HCT116 (cell line): Measurements from ENCODE around the gene ACACB.

Experiments used
- CEBPB ChIP-seq: IDR thresholded peaks from 2 replicates; pipeline ENCODE4 v1.6.1; 2012; ENCODE audit warnings: low read depth
- EZH2 ChIP-seq: fragments of 200-600 bp; sonication (generic); IDR thresholded peaks from 2 replicates; pipeline ENCODE4 v1.6.1; 2017; ENCODE audit warnings: antibody characterized with exemption, mixed run types
- EZH2phosphoT487 ChIP-seq: fragments of 200-600 bp; IDR thresholded peaks from 2 replicates; pipeline ENCODE4 v1.6.1; 2018; ENCODE audit warnings: antibody characterized with exemption, borderline replicate concordance
- JUND ChIP-seq: IDR thresholded peaks from 2 replicates; pipeline ENCODE4 v1.6.1; 2012
- POLR2A ChIP-seq: IDR thresholded peaks from 2 replicates; pipeline ENCODE4 v1.7.0; 2011; ENCODE audit warnings: borderline replicate concordance; ENCODE audit not compliant: insufficient read depth, insufficient read length; ENCODE audit errors: extremely low read depth
- POLR2AphosphoS5 ChIP-seq: IDR thresholded peaks from 2 replicates; pipeline ENCODE4 v1.6.1; 2011; ENCODE audit warnings: mild to moderate bottlenecking, low read depth, low read length, moderate library complexity
- SRF ChIP-seq: IDR thresholded peaks from 2 replicates; pipeline ENCODE4 v1.6.1; 2012; ENCODE audit warnings: low read depth
- TCF7L2 ChIP-seq: IDR thresholded peaks from 2 replicates; pipeline ENCODE4 v1.7.0; 2011; ENCODE audit warnings: borderline replicate concordance, inconsistent platforms; ENCODE audit not compliant: insufficient read depth, insufficient read length; ENCODE audit errors: extremely low read depth
- YY1 ChIP-seq: IDR thresholded peaks from 2 replicates; pipeline ENCODE4 v1.6.1; 2011; ENCODE audit warnings: low read length, low read depth, moderate library complexity, mild to moderate bottlenecking; ENCODE audit not compliant: insufficient replicate concordance; ENCODE audit errors: extremely low read depth
- ZBTB33 ChIP-seq: IDR thresholded peaks from 2 replicates; pipeline ENCODE4 v1.6.1; 2011; ENCODE audit warnings: mild to moderate bottlenecking, low read length, moderate library complexity; ENCODE audit not compliant: insufficient replicate concordance; ENCODE audit errors: extremely low read depth
- TF ChIP-seq, protein P1 (sequence below), 3 experiments: fragments of 200-600 bp in 1 of 3; sonication (generic) in 1 of 3; IDR thresholded peaks in 2 of 3; conservative IDR thresholded peaks in 1 of 3; 2 replicates each; pipeline ENCODE4 v1.5.1; 2012 to 2017; ENCODE audit warnings: low read depth in 2 of 3, low read length in 2 of 3, antibody characterized with exemption in 1 of 3, borderline replicate concordance in 1 of 3, control low read depth in 1 of 3, mild to moderate bottlenecking in 1 of 3, mixed read lengths in 1 of 3, mixed run types in 1 of 3, moderate library complexity in 1 of 3; ENCODE audit not compliant: insufficient read depth in 1 of 3
- TF ChIP-seq, protein P2 (sequence below): IDR thresholded peaks from 2 replicates; pipeline ENCODE4 v1.6.1; 2012
- TF ChIP-seq, protein P3 (sequence below): IDR thresholded peaks from 2 replicates; pipeline ENCODE4 v1.6.1; 2012; ENCODE audit warnings: low read depth

DNA sequence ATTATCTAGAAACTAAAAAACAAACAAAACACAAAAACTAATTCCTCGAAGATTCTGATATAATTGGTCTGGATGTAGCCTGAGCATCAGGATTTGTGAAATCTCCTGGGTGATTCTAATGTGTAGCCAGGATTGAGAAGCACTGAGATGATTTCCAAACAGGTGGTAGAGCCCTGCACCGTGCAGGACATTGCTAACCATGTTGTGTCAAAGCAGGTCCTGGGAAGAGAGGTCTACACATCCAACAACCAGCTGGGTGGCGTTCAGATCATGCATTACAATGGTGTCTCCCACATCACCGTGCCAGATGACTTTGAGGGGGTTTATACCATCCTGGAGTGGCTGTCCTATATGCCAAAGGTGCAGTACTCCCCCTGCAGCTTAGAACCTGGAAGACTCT is 136.4 kb downstream of the ACACB start:
- TF ChIP-seq, protein P1, sequence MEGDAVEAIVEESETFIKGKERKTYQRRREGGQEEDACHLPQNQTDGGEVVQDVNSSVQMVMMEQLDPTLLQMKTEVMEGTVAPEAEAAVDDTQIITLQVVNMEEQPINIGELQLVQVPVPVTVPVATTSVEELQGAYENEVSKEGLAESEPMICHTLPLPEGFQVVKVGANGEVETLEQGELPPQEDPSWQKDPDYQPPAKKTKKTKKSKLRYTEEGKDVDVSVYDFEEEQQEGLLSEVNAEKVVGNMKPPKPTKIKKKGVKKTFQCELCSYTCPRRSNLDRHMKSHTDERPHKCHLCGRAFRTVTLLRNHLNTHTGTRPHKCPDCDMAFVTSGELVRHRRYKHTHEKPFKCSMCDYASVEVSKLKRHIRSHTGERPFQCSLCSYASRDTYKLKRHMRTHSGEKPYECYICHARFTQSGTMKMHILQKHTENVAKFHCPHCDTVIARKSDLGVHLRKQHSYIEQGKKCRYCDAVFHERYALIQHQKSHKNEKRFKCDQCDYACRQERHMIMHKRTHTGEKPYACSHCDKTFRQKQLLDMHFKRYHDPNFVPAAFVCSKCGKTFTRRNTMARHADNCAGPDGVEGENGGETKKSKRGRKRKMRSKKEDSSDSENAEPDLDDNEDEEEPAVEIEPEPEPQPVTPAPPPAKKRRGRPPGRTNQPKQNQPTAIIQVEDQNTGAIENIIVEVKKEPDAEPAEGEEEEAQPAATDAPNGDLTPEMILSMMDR (IDR thresholded peaks at IDR 0.05 in 2 of 3, conservative IDR thresholded peaks at IDR 0.05 in 1 of 3; ENCODE audit: borderline replicate concordance in 1 of 3, insufficient read depth in 1 of 3, low read depth in 2 of 3, low read length in 2 of 3) = no peak
- TF ChIP-seq YY1 (no peak), POLR2A (no peak), EZH2 (no peak), EZH2phosphoT487 (no peak), SRF (no peak), TCF7L2 (no peak), POLR2AphosphoS5 (no peak), ZBTB33 (no peak), JUND (no peak), CEBPB (no peak)
- TF ChIP-seq, protein P2, sequence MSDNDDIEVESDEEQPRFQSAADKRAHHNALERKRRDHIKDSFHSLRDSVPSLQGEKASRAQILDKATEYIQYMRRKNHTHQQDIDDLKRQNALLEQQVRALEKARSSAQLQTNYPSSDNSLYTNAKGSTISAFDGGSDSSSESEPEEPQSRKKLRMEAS = no peak
- TF ChIP-seq, protein P3, sequence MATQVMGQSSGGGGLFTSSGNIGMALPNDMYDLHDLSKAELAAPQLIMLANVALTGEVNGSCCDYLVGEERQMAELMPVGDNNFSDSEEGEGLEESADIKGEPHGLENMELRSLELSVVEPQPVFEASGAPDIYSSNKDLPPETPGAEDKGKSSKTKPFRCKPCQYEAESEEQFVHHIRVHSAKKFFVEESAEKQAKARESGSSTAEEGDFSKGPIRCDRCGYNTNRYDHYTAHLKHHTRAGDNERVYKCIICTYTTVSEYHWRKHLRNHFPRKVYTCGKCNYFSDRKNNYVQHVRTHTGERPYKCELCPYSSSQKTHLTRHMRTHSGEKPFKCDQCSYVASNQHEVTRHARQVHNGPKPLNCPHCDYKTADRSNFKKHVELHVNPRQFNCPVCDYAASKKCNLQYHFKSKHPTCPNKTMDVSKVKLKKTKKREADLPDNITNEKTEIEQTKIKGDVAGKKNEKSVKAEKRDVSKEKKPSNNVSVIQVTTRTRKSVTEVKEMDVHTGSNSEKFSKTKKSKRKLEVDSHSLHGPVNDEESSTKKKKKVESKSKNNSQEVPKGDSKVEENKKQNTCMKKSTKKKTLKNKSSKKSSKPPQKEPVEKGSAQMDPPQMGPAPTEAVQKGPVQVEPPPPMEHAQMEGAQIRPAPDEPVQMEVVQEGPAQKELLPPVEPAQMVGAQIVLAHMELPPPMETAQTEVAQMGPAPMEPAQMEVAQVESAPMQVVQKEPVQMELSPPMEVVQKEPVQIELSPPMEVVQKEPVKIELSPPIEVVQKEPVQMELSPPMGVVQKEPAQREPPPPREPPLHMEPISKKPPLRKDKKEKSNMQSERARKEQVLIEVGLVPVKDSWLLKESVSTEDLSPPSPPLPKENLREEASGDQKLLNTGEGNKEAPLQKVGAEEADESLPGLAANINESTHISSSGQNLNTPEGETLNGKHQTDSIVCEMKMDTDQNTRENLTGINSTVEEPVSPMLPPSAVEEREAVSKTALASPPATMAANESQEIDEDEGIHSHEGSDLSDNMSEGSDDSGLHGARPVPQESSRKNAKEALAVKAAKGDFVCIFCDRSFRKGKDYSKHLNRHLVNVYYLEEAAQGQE = no peak
